K562 (cell line): ENCODE results near the gene TPGS1. TPM values are rescaled to one million over a fixed set of nuclear protein-coding genes. Genes with fewer than 3 reads are reported as not detected.

Experiments
- ATAC-seq: fragments of 200-7000 bp; cut with Tn5 transposase; 3 replicates; pipeline ENCODE4 v1.9.1; 2020; ENCODE audit warnings: moderate library complexity
- BruUV-seq: library from RNA; stranded (reverse); fragments of 400-500 nt; replicated peaks from 2 replicates; lab custom pipeline; 2021; lab: Mats Ljungman, UMichigan
- CTCF ChIA-PET: fragments of 300-600 bp; formaldehyde crosslinking; extraction: SDS; loops from one replicate; lab custom pipeline; 2021; ENCODE audit warnings: low intra/inter-chr PET ratio; lab: Yijun Ruan, JAX
- POLR2A ChIA-PET: fragments of 300-600, 350-650 bp; sonication (Branson Sonifier 250); formaldehyde crosslinking; extraction: SDS; loops from one replicate; lab custom pipeline; 2021; ENCODE audit warnings: antibody characterized with exemption, inconsistent platforms; lab: Yijun Ruan, JAX
- DNase-seq, 4 experiments: peaks; one replicate each; pipeline versions ENCODE4 v3.0.0 to v3.0.0-alpha.2; 2011 to 2018; ENCODE audit warnings: low spot score in 3 of 4, mixed read lengths in 3 of 4; ENCODE audit errors: extremely low read depth in 1 of 4
- FAIRE-seq: peaks from 2 replicates; lab custom pipeline; 2011; peaks lifted over from hg19 to GRCh38; lab: Jason Lieb, UNC
- H2AFZ ChIP-seq: 2 replicates; pipeline ENCODE4 v1.6.0; 2011; ENCODE audit warnings: low read depth, low read length, control low read depth, inconsistent platforms
- H3K27ac ChIP-seq: fragments of 200-600 bp; 3 replicates; pipeline ENCODE4 v1.8.0; 2011; ENCODE audit warnings: low read depth, mild to moderate bottlenecking, control low read depth, inconsistent platforms, low read length, moderate library complexity, mixed read lengths; ENCODE audit errors: extremely low read depth
- H3K27me3 ChIP-seq, 2 experiments: fragments of 300-600 bp in 1 of 2; 2 replicates in 1 of 2; 3 replicates in 1 of 2; pipeline versions ENCODE4 v1.6.0 to v1.8.0; 2011; ENCODE audit warnings: inconsistent platforms in 2 of 2, low read length in 2 of 2, mild to moderate bottlenecking in 1 of 2, mixed read lengths in 1 of 2, moderate library complexity in 1 of 2; ENCODE audit not compliant: control insufficient read depth in 2 of 2, insufficient read depth in 2 of 2
- H3K36me3 ChIP-seq: fragments of 300-600 bp; 3 replicates; pipeline ENCODE4 v1.8.0; 2011; ENCODE audit warnings: mild to moderate bottlenecking, low read length, inconsistent platforms; ENCODE audit not compliant: control insufficient read depth, insufficient read depth
- H3K4me1 ChIP-seq, 2 experiments: fragments of 200-600 bp in 1 of 2; replicated peaks in 1 of 2; 2 replicates in 1 of 2; 3 replicates in 1 of 2; pipeline versions ENCODE4 v1.5.1 to v1.8.0; 2011; ENCODE audit warnings: inconsistent platforms in 2 of 2, low read length in 2 of 2, mild to moderate bottlenecking in 1 of 2, mixed read lengths in 1 of 2, moderate library complexity in 1 of 2; ENCODE audit not compliant: control insufficient read depth in 2 of 2, insufficient read depth in 2 of 2
- H3K4me2 ChIP-seq: 2 replicates; pipeline ENCODE4 v1.6.1; 2011; ENCODE audit warnings: low read length, control low read depth, inconsistent platforms, mixed read lengths; ENCODE audit not compliant: insufficient read depth
- H3K4me3 ChIP-seq: fragments of 200-600 bp; sonication (generic), shearing (Covaris generic); 2 replicates; pipeline ENCODE4 v1.5.1; 2016; ENCODE audit warnings: control low read depth, inconsistent platforms
- H3K79me2 ChIP-seq: fragments of 200-600 bp; 3 replicates; pipeline ENCODE4 v1.8.0; 2011; ENCODE audit warnings: low read length, inconsistent platforms; ENCODE audit not compliant: control insufficient read depth, insufficient read depth
- H3K9ac ChIP-seq, 2 experiments: 2 replicates each; pipeline versions ENCODE4 v1.6.0 to v1.6.1; 2011; ENCODE audit warnings: low read depth in 2 of 2, low read length in 2 of 2, control low read depth in 1 of 2, inconsistent platforms in 1 of 2, mild to moderate bottlenecking in 1 of 2, mixed read lengths in 1 of 2; ENCODE audit not compliant: insufficient read depth in 1 of 2
- H3K9me1 ChIP-seq: one replicate; pipeline ENCODE4 v1.6.0; 2011; ENCODE audit warnings: inconsistent platforms, mild to moderate bottlenecking, low read length, moderate library complexity; ENCODE audit not compliant: control insufficient read depth, insufficient read depth
- H3K9me3 ChIP-seq: replicated peaks from 2 replicates; pipeline ENCODE4 v1.5.1; 2011; ENCODE audit warnings: low read depth, low read length, inconsistent platforms; ENCODE audit not compliant: control insufficient read depth, insufficient read depth
- H4K20me1 ChIP-seq: replicated peaks from 2 replicates; pipeline ENCODE4 v1.6.1; 2011; ENCODE audit warnings: low read length, inconsistent platforms, mixed read lengths; ENCODE audit not compliant: control insufficient read depth, insufficient read depth
- CHD1 ChIP-seq: fragments of 200-600 bp; sonication (generic); IDR thresholded peaks from one replicate; pipeline ENCODE4 v1.6.1; 2012; ENCODE audit warnings: mild to moderate bottlenecking, moderate library complexity, low read length, inconsistent platforms
- CSDE1 ChIP-seq, 2 experiments: fragments of 450-650 bp; IDR thresholded peaks; 2 replicates each; pipeline ENCODE4 v1.6.1; 2016; ENCODE audit warnings: mild to moderate bottlenecking in 1 of 2
- CXXC5 ChIP-seq: fragments of 250-450 bp; sonication (Bioruptor Pico); IDR thresholded peaks from 2 replicates; pipeline ENCODE4 v1.8.0; 2022; ENCODE audit warnings: inconsistent platforms, mild to moderate bottlenecking, moderate library complexity
- EHMT2 ChIP-seq: fragments of 450-650 bp; IDR thresholded peaks from 2 replicates; pipeline ENCODE4 v1.6.1; 2018; ENCODE audit warnings: antibody characterized with exemption
- ERF ChIP-seq: fragments of 450-650 bp; formaldehyde crosslinking; IDR thresholded peaks from 2 replicates; pipeline ENCODE4 v1.4.0; 2020; ENCODE audit warnings: mild to moderate bottlenecking, mixed read lengths
- ESRRB ChIP-seq: fragments of 250-450 bp; sonication (Bioruptor Pico); IDR thresholded peaks from 2 replicates; pipeline ENCODE4 v1.5.0; 2020; ENCODE audit warnings: mild to moderate bottlenecking, moderate library complexity, borderline replicate concordance
- KDM2B ChIP-seq: fragments of 250-450 bp; sonication (Bioruptor Pico); IDR thresholded peaks from 2 replicates; pipeline ENCODE4 v1.8.0; 2021; ENCODE audit warnings: mild to moderate bottlenecking, moderate library complexity
- MEF2A ChIP-seq: IDR thresholded peaks from 2 replicates; pipeline ENCODE4 v1.6.1; 2011; ENCODE audit warnings: low read depth, mild to moderate bottlenecking, low read length, moderate library complexity; ENCODE audit not compliant: control insufficient read depth
- RAD51 ChIP-seq: fragments of 450-650 bp; IDR thresholded peaks from 2 replicates; pipeline ENCODE4 v1.7.1; 2016; ENCODE audit warnings: low read depth, mild to moderate bottlenecking, borderline replicate concordance
- RBBP5 ChIP-seq: fragments of 200-600 bp; sonication (generic); IDR thresholded peaks from 2 replicates; pipeline ENCODE4 v1.6.1; 2012; ENCODE audit warnings: borderline replicate concordance, mild to moderate bottlenecking, low read length, control low read depth, inconsistent platforms; ENCODE audit not compliant: insufficient read depth, poor library complexity, severe bottlenecking
- RHOXF2B ChIP-seq: fragments of 250-450 bp; sonication (Bioruptor Pico); conservative IDR thresholded peaks from 2 replicates; pipeline ENCODE4 v1.5.1; 2021
- TCF3 ChIP-seq: sonication (generic); formaldehyde crosslinking; IDR thresholded peaks from 2 replicates; pipeline ENCODE4 v1.4.0; 2020; ENCODE audit warnings: mild to moderate bottlenecking, missing genetic modification reagents
- ZBTB17 ChIP-seq: fragments of 450-650 bp; formaldehyde crosslinking; IDR thresholded peaks from 2 replicates; pipeline ENCODE4 v1.4.0; 2020; ENCODE audit warnings: mild to moderate bottlenecking
- ZC3H11A ChIP-seq: IDR thresholded peaks from 2 replicates; pipeline ENCODE4 v1.6.1; 2012; ENCODE audit warnings: low read depth, low read length, improper control_type of control experiment
- WGBS: fragments of 100-300 bp; shearing (Covaris generic); methylation state at CpG from one replicate; pipeline ENCODE4 v1.1.6; 2016; ENCODE audit warnings: low coverage, mixed read lengths; ENCODE audit not compliant: insufficient coverage; ENCODE audit errors: missing lambda C conversion rate; 5-methylcytosine and 5-hydroxymethylcytosine counted together
- in situ Hi-C: fragments of 300-500 bp; cut with MboI; formaldehyde crosslinking; loops from 4 replicates; pipeline ENCODE4 v1.15.0; 2018; ENCODE audit warnings: inconsistent platforms, mixed read lengths
- intact Hi-C: fragments of 100-400 bp; cut with micrococcal nuclease; formaldehyde crosslinking; loops from 2 replicates; pipeline ENCODE4 v1.14.2; 2022
- polyA plus RNA-seq, 8 experiments: library from polyadenylated mRNA; depleted of rRNA in 4 of 8; stranded (reverse) in 5 of 8; unstranded in 3 of 8; fragments of >200 nt; fragmentation: Nextera tagmentation in 2 of 8; fragmentation: Illumina TruSeq in 1 of 8; extraction: Ambion mirVana in 2 of 8; extraction: Trizol in 1 of 8; gene quantifications; 2 replicates each; pipeline versions ENCODE4 v1.2.1 to v1.2.3, GENCODE V29; 2011 to 2014; ENCODE audit warnings: inconsistent platforms in 1 of 8, missing spikeins in 1 of 8
- total RNA-seq, 7 experiments: library from RNA; depleted of rRNA in 6 of 7; stranded (reverse); fragments of >200 nt in 6 of 7; fragmentation: Illumina TruSeq in 2 of 7; extraction: Trizol in 2 of 7; gene quantifications; 2 replicates each; pipeline versions ENCODE4 v1.2.1 to v1.2.3, GENCODE V29; 2011 to 2021; ENCODE audit warnings: low replicate concordance in 1 of 7
- TF ChIP-seq, protein P1 (sequence below): sonication (generic); formaldehyde crosslinking; IDR thresholded peaks from 2 replicates; pipeline ENCODE4 v1.8.0; 2022; ENCODE audit warnings: missing genetic modification reagents, mild to moderate bottlenecking, borderline replicate concordance
- TF ChIP-seq, protein P2 (sequence below): fragments of 450-650 bp; formaldehyde crosslinking; IDR thresholded peaks from 2 replicates; pipeline ENCODE4 v1.4.0; 2022; ENCODE audit warnings: missing genetic modification characterization

TPGS1 gene
- total and polyA plus RNA-seq, 9 of the 15 experiments (the other 6 are each of a cell fraction or from before 2014, with no cell fraction given): 0.30 to 31.6 (median 1.2) TPM; not detected in 2

DNA sequence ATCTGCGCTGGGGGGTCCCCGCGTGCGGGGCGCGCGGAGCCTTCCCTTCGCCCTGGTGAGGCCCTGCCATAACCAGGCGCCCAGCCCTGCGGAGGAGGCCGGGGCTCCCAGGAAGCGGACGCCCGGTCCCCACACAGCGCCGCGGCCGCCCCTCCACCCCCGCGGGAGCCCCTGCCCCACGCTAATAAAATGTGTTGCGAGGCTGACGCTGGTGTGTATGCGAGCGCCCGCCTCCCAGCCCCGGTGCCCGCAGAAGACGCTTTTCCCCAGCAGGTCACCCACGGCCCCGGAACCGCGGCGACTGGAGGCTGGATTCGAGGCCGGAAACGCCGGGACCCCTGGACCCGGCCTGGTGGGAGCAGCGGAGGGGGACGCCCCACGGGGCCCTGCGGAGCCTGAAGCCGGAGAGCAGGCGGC is 12.2 kb downstream of the TPGS1 start:
- H3K4me3 ChIP-seq: no peak overlapping the region
- no peak overlapping the region for H3K4me2 ChIP-seq
- peaks cover 8 to 66% of the 10 kb centered on the region in 2 experiments; a peak in 4 of 5 replicates for H3K4me1 ChIP-seq
- FAIRE-seq: no peak
- ATAC-seq: no peak
- ChIA-PET CTCF (no interaction called here), POLR2A (no interaction called here)
- H3K27me3 ChIP-seq: no peaks in the 10 kb centered on the region
- BruUV-seq: no TSS peak
- 94% methylated on average over 6 of the region's 45 CpGs for WGBS
- no peaks in the 10 kb centered on the region for H4K20me1 ChIP-seq
- no peak overlapping the region for H3K27ac ChIP-seq
- peaks cover 3% of the 10 kb centered on the region; the same call in 1 of the 3 replicates for H3K79me2 ChIP-seq
- in situ Hi-C loops (no loop called here), intact Hi-C loops (no loop called here)
- TF ChIP-seq RHOXF2B (CRISPR knock-in tag) (no peak), EHMT2 (no peak), ERF (CRISPR knock-in tag) (no peak), CHD1 (no peak), MEF2A (no peak), ZBTB17 (CRISPR knock-in tag) (no peak), RBBP5 (no peak), TCF3 (CRISPR knock-in tag) (no peak), CSDE1 (IDR thresholded peaks at IDR 0.05) (no peak), RAD51 (no peak), ZC3H11A (no peak), ESRRB (CRISPR knock-in tag) (no peak), CXXC5 (no peak), KDM2B (CRISPR knock-in tag) (no peak)
- TF ChIP-seq, protein P1, sequence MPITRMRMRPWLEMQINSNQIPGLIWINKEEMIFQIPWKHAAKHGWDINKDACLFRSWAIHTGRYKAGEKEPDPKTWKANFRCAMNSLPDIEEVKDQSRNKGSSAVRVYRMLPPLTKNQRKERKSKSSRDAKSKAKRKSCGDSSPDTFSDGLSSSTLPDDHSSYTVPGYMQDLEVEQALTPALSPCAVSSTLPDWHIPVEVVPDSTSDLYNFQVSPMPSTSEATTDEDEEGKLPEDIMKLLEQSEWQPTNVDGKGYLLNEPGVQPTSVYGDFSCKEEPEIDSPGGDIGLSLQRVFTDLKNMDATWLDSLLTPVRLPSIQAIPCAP: no peak
- TF ChIP-seq, protein P2, sequence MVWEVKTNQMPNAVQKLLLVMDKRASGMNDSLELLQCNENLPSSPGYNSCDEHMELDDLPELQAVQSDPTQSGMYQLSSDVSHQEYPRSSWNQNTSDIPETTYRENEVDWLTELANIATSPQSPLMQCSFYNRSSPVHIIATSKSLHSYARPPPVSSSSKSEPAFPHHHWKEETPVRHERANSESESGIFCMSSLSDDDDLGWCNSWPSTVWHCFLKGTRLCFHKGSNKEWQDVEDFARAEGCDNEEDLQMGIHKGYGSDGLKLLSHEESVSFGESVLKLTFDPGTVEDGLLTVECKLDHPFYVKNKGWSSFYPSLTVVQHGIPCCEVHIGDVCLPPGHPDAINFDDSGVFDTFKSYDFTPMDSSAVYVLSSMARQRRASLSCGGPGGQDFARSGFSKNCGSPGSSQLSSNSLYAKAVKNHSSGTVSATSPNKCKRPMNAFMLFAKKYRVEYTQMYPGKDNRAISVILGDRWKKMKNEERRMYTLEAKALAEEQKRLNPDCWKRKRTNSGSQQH (CRISPR knock-in tag): no peak
- H2AFZ ChIP-seq: no peak overlapping the region
- no peak for DNase-seq
- H3K9me1 ChIP-seq: no peaks in the 10 kb centered on the region
- no peaks in the 10 kb centered on the region for H3K36me3 ChIP-seq
- H3K9ac ChIP-seq: no peak overlapping the region
- H3K9me3 ChIP-seq: peaks cover 4% of the 10 kb centered on the region; the same call in 1 of the 2 replicates
